Glutamatergic neuron (in vitro differentiated cells): ENCODE data around the gene IGFBPL1. TPM values are rescaled to one million over a fixed set of nuclear protein-coding genes. Genes with fewer than 3 reads are reported as not detected.
A peak's percentile ranks its signal among the peaks of the same experiment; 100 is the strongest.
"Not testable (repeated sequence)": the region's sequence is repeated elsewhere in the genome, so short reads cannot be mapped to it uniquely, and the experiment has no call there.

ENCODE experiments used
- DNase-seq: peaks from one replicate; pipeline ENCODE4 v3.0.0; 2022
- H3K27ac Mint-ChIP-seq: one replicate; pipeline ENCODE4 v1.8.0; 2020; ENCODE audit warnings: mild to moderate bottlenecking, mixed read lengths, inconsistent platforms; ENCODE audit not compliant: unreplicated experiment
- H3K27me3 Mint-ChIP-seq: one replicate; pipeline ENCODE4 v1.8.0; 2020; ENCODE audit warnings: mild to moderate bottlenecking, moderate library complexity, mixed read lengths, inconsistent platforms; ENCODE audit not compliant: unreplicated experiment
- H3K36me3 Mint-ChIP-seq: one replicate; pipeline ENCODE4 v1.8.0; 2020; ENCODE audit warnings: mild to moderate bottlenecking, mixed read lengths, inconsistent platforms; ENCODE audit not compliant: unreplicated experiment
- H3K4me1 Mint-ChIP-seq: one replicate; pipeline ENCODE4 v1.8.0; 2020; ENCODE audit warnings: mild to moderate bottlenecking, low read depth, mixed read lengths, inconsistent platforms; ENCODE audit not compliant: unreplicated experiment
- H3K4me3 Mint-ChIP-seq: one replicate; pipeline ENCODE4 v1.8.0; 2020; ENCODE audit warnings: mild to moderate bottlenecking, mixed read lengths, inconsistent platforms; ENCODE audit not compliant: unreplicated experiment
- H3K9me3 Mint-ChIP-seq: one replicate; pipeline ENCODE4 v1.8.0; 2020; ENCODE audit warnings: mild to moderate bottlenecking, moderate library complexity, mixed read lengths, inconsistent platforms; ENCODE audit not compliant: unreplicated experiment
- CTCF ChIP-seq: fragments of 200-600 bp; sonication (generic); IDR thresholded peaks from one replicate; pipeline ENCODE4 v1.5.0; 2021; ENCODE audit not compliant: partially characterized antibody, unreplicated experiment
- long read RNA-seq: library from polyadenylated mRNA; unstranded; transcript quantifications from one replicate; pipeline ENCODE4 v2.0.0, GENCODE V29; 2020; ENCODE audit not compliant: unreplicated experiment
- total RNA-seq: library from RNA; stranded (reverse); fragmentation: NEBNext Ultra II Directional; extraction: Animal tissue kit (Norgen Biotek cat#: 25700); gene quantifications from one replicate; pipeline ENCODE4 v1.2.1, GENCODE V29; 2021; ENCODE audit not compliant: unreplicated experiment

The IGFBPL1 gene
- 590 TPM for total RNA-seq
- long read RNA-seq, transcript IGFBPL1-201 (5 exons, 1,093 nt), result major isoform, 113 of 145 reads
- long read RNA-seq, partial matches to known transcripts, result 20 of 145 reads
- long read RNA-seq, other reads (novel, unspliced or antisense), result 12 of 145 reads

- peaks cover 47% of the 10 kb centered on the region for H3K4me1 Mint-ChIP-seq
- peak within 1 kb of the TSS; percentile 94 for H3K4me3 Mint-ChIP-seq
- peaks cover 28% of the 10 kb centered on the region for H3K27me3 Mint-ChIP-seq
- no peak for TF ChIP-seq CTCF
- H3K36me3 Mint-ChIP-seq, result peaks cover 8% of the 10 kb centered on the region
- DNase-seq, result peak; percentile 70
- peak within 1 kb of the TSS; percentile 100 for H3K27ac Mint-ChIP-seq
- peaks cover 24% of the 10 kb centered on the region for H3K9me3 Mint-ChIP-seq
These were observed at the start of gene IGFBPL1 for GRCh38 chr9:38423973-38424843. Gene IGFBPL1, minus strand, starts transcription at chr9:38424454. Its CDS starts 30 bp downstream, at chr9:38424424.

- DNase-seq, H3K27me3 Mint-ChIP-seq, H3K4me1 Mint-ChIP-seq, H3K4me3 Mint-ChIP-seq, H3K27ac Mint-ChIP-seq, H3K9me3 Mint-ChIP-seq: not testable (repeated sequence)
- peaks cover 19% of the 10 kb centered on the region for H3K36me3 Mint-ChIP-seq
These were observed 48.5 kb upstream of the IGFBPL1 start for GRCh38 chr9:38472583-38473249.

- H3K4me3 Mint-ChIP-seq, result peak overlapping the region; percentile 74
- H3K4me1 Mint-ChIP-seq, result peaks cover 5% of the 10 kb centered on the region
- no peak for TF ChIP-seq CTCF
- peaks cover 3% of the 10 kb centered on the region for H3K9me3 Mint-ChIP-seq
- H3K36me3 Mint-ChIP-seq, result peaks cover 24% of the 10 kb centered on the region
- peaks cover 2% of the 10 kb centered on the region for H3K27me3 Mint-ChIP-seq
- DNase-seq, result no peak
- peak overlapping the region; percentile 83 for H3K27ac Mint-ChIP-seq
These were observed 43.1 kb upstream of the IGFBPL1 start for GRCh38 chr9:38467404-38467803.

GRCh38 chr9:38453835-38454234 is 29.6 kb upstream of the IGFBPL1 start:
- Mint-ChIP-seq H3K27ac (no peak overlapping the region), H3K9me3 (peaks cover 3% of the 10 kb centered on the region), H3K4me3 (no peak overlapping the region)

More at GRCh38 chr9:38453835-38454234, 29.6 kb upstream of the IGFBPL1 start:
- peaks cover 6% of the 10 kb centered on the region for H3K4me1 Mint-ChIP-seq
- peaks cover 56% of the 10 kb centered on the region for H3K36me3 Mint-ChIP-seq
- no peak for TF ChIP-seq CTCF
- peaks cover 3% of the 10 kb centered on the region for H3K27me3 Mint-ChIP-seq
- no peak for DNase-seq
